NK-92 treated with Interleukin-12 subunit alpha and Interleukin-12 subunit beta, amount 100 ng/mL, for 24 hours (cell line): ENCODE data around the gene JOSD2.

Experiments
- DNase-seq: peaks from one replicate; lab custom pipeline; 2025; lab: John Stamatoyannopoulos, UW

The JOSD2 gene

DNA sequence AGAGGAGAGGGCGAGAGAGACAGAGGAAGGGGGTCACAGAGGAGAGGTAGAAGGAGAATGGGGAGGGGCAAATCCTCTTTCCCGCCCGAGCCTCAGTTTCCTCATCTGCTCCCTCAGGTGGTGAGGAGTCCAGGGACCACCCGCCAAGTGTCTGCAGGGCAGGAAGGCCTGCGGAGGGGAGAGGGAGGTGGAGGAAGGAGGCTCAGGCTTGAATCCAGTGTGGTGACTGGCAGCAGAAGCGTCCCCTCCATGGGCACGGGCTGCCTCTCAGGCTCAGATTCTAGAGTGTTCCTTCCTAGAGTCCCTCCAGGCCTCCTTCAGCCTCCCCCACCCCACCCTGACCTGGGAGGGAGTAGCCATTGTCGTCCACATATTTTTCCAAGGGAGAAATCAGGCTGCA lies 17.8 kb downstream of the JOSD2 start:
- no peak for DNase-seq

DNA sequence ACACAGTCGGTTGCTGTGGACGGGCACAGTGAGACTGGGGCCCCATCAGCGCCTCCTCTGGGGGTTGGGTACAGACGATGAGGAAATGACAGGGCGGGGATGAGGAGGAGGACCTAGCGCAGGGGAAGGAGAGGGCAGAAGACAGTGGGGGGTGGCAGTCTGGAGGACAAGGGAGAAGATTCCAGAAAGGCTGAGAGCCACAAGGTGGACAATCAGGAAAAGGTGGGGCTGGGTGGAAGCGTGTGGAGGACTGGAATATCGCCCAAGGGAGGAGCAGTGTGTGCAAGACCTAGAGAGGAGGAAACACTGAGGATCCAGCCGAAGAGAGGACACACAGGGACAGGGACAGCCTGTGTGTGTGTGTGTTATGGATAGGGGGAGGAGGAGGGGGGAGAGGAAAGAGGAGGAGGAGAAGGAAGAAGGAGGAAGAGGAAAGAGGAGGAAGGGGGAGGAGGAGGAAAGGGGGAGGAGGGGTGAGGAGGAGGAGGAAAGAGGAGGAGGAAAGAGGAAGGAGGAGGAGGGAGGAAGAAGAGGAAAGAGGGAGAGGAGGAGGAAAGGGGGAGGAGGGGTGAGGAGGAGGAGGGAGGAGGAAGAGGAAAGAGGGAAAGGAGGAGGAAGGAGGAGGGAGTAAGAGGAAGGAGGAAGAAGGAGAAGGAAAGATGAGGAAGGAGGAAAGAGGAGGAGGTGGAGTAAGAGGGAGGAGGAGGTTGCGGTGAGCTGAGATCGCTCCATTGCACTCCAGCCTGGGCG lies 18.5 kb downstream of the JOSD2 start:
- DNase-seq = no peak

DNA sequence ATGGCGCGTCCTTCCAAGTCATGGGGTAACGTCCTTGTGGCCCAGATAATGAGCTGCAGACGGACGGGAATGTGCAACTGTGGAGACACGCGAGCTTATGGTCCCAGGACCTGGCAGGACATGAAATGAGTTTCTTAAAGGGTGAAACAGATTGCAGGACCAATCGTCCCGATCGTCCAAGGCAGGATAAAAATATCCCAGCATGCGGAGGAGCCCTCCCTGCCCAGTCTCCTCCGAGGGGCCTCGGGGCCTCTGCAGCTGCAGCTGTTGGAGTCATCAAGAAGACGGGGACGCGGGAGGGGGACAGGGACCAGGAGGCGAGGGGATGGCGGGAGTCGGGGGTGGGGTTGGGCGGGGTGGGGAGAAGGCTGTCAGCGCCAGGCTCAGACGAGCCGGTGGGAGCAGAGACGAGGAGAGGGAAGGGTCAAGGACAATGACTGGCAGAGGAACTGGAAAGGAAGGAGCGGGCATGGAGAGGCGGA lies 20.0 kb downstream of the JOSD2 start:
- DNase-seq = no peak

DNA sequence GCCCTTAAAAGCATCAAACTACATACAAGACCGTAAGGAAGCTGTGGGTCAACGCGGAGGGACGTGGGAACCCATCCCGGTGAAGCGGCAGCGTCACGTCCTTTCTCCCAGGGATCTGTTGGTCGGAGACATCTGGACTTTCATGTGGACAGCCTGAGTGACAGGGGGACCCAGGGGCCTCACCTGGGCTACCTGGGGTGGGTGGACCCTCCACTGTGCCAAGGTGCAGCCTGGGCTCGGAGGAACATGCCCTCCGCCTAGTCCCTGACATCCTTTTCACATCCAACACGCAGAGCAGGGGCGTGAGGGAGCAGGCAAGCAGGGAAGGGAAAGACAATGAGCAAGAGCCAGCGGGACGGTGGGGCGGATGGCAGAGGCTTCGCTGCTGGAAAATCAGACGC lies 20.6 kb downstream of the JOSD2 start:
- DNase-seq = no peak

DNA sequence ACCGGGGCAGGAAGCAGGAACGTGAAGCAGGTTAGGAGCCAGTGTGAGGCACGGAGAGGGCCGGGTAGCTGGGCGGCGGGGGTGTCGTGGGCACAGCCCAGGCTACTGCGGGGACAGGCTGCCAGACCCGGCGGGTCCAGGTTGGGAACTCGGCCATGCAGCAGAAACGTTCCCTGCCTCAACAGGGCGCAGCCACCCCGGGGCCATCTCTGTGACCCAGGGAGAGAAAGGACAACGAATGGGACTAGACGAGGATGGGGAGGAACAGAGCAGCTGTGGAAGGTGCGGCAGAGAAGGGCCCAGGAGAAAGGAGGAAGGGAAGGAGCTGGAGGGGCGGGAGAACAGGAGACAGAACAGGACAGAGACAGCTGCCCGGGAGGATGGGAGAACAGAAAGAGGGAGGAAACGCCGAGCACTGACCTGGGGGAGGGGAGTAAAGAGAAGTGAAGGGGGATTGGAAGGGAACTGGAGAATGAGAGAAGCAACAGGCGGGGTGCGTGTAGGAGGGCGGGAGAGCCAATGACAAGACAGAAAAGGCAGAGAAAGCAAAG lies 21.5 kb downstream of the JOSD2 start:
- DNase-seq = no peak

DNA sequence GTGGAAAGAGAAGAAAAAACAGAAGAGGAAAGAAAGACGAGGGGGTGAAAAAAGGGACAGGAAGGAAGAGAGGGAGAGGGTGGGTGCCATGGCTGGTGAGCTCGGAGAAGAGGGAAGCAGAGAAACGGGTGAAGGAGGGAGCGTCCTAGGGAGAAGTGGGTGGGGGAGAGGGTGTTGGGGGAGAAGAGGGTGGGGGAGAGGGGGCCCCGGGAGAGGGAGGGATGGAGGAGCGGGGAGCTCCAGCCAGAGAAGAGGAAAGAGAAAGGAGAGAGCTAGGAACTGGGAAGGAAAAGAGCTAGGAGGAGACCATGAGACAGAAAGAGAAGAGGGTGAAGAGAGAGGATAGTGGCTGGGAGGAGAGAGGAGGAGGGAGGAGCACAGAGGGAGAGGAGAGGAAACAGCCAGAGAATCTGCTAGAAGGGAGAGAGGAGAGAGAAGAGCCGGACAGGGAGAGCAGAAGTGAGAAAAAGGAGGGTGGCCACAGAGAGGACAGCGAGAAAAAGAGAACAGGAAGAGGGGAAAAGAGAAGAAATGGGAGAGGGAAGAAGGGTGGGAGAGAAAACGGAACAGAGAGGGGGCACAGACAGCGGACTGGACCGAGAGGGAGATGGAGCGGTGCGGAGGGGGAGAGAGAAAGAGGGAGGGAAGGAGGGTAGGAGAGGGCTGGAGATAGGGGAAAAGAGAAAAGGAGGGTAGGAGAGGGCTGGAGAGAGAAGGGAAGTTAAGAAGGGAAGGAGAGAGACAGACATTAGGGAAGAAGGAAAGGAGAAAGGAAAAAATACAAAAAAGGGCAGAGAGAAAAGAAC lies 22.4 kb downstream of the JOSD2 start:
- DNase-seq = no peak

DNA sequence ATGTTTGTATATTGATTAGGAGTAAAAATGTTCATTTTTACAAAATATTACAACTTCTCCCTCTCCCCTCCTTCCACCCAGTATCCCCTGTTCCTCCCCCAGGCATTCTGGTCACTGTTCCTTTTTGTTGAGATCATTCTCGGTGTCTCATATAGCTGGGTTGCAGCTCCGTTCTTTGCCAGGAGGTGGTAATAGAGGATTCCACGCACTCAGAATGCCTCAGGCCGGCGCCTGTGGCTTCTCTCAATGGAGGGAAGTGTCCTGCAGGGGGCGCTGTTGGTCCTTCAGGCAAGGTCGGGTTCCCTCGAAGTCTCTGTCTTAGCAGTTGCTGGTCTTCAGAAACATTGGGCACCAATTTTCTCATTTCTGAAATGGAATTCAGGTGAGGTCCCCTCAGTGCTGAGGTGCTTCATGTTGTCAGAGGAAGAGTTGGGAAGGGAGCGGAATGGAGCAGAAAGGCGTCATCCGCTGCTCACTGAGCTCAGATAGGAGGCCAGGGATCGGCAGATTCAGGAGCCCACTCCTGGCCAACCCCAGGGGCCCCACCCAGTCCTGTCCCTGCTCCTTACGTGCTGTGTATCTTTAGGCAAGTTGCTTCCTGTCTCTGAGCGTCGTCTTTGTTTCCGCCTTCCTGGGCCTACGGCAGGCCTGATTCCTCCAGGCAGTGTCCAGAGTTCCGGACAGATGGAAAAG lies 24.0 kb downstream of the JOSD2 start:
- no peak for DNase-seq

DNA sequence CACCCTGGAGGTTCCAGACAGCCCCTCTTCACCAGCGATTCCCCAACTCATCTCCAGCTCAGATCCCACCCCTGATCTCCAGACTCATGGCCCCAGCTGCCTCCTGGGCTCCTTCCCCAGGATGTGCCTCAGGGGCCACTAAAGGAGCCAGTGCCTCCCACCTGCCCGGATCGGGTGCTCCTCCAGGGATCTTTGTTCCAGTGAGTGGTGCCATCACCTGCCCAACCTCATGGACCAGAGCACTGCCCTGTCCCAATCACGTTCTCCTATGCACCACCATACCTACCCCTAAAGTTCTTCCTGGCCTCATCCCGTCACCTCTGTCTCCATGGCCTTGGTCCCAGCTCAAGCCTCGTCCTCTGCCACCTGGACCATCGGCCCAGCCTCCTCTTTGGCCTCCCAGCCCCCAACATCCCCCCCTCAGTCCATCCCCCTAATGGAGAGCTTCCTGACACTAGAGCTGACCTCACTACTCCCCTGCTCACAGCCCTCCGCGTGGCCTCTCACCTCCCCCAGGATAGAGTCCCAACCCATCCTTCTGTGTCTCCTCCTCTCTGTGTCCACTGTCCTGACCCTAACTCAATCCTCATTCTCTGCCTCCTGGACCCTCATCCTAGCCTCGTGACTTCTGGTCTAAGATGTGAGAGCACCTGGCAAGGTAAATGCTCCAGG lies 25.6 kb downstream of the JOSD2 start:
- no peak for DNase-seq

DNA sequence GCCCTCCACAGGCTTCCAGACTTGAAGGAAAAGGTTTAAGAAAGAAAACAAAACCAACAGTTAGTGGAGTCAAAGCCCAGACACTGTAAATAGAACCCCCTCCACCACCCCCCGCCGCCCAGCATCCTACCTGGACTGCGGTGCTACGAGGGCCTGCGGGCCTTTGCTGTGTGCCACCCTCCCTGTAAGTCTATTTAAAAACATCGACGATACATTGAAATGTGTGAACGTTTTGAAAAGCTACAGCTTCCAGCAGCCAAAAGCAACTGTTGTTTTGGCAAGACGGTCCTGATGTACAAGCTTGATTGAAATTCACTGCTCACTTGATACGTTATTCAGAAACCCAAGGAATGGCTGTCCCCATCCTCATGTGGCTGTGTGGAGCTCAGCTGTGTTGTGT lies 28.1 kb downstream of the JOSD2 start:
- DNase-seq = no peak

DNA sequence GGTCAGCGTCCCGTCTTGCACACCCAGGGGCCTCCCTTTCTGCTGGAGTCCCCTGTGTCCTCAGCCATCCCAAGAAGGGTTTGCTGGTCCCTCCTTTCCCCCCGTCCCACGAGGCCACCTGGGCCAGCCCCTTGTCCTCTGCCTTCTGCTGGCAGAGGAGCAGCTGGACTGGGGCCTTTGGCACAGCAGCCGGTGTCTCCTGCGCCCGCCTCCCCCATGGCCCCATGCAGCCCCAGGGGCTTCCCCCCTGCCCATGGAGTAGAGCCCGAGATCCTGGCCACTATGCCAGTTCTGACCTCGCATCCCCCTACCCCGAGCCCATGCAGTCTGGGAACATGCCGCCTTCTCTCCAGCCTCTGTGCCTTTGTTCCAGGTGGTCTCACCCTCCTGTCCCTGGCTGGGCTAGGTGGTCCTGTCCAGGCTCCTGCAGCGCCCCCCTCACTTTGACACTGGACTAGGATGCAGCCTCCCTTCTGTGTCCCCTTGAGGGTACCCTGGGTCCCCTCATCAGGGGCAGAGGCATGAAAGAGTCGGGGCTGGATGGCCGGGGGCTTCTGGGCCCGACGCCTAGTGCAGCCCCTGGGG lies 28.6 kb downstream of the JOSD2 start:
- DNase-seq = no peak

DNA sequence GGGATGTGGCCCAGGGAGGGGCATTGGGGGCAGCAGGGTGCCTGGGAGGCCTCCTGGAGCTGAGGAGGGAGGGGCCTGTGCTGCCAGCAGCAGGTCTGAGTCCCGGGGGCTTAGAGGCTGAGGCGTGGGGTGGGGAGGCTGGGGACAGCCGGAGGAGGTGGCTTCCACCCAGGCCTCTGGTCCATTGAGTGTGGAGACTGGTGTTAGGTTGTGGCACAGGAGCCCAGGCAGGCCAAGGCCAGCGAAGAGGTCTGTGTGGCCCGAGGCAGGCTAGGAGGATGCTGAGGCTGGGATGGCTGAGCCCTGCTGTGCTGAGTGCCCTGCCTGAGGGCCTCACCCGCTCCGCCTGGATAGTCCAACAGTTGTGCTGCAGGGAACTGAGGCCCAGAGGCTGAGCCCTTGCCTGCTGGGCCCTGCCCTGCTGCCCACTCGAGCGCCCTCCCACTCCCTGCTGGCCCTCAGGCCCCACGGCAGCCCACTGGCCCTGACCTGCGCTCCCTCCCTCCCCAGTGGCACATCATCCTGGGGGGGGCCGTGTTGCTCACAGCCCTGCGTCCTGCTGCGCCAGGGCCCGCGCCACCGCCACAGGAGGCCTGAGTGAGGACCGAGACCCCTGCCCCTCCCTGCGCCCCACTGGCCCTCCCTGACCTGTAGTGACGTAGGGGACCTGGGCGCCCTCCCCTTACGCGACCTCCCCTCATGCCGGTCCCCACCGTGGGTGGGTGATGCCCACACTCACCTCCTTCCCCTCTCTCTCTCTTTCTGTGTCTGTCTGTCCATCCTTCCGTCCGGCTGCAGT lies 29.4 kb downstream of the JOSD2 start:
- DNase-seq = no peak

DNA sequence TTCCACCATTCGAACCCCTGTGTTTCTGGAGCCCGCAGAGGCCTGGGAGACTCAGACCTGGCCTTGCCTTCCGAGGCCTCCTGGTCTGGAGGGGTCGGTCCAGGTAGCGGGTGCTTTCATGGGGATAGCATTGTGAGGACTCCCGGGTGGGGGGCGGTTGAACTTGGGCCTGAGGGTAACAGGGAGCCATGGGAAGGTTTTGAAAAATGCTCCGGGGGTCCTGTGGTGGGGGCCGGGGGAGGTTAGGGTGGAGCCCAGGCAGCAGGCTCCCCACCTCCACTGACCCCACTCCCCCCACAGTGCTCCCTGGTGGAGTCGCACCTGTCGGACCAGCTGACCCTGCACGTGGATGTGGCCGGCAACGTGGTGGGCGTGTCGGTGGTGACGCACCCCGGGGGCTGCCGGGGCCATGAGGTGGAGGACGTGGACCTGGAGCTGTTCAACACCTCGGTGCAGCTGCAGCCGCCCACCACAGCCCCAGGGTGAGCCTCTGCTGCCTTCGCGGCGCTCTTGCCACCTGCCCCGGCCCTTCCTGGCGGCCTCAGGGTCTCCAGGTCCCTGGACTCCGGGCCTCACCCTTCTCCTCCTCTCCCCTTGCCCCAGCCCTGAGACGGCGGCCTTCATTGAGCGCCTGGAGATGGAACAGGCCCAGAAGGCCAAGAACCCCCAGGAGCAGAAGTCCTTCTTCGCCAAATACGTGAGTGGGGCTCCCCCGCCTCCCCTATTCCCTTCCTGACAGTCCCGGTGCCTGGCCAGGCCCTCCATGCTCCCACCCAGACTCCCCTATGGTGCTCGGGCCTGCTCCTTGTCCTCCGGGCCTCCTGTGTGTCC lies 30.5 kb downstream of the JOSD2 start:
- DNase-seq = no peak

DNA sequence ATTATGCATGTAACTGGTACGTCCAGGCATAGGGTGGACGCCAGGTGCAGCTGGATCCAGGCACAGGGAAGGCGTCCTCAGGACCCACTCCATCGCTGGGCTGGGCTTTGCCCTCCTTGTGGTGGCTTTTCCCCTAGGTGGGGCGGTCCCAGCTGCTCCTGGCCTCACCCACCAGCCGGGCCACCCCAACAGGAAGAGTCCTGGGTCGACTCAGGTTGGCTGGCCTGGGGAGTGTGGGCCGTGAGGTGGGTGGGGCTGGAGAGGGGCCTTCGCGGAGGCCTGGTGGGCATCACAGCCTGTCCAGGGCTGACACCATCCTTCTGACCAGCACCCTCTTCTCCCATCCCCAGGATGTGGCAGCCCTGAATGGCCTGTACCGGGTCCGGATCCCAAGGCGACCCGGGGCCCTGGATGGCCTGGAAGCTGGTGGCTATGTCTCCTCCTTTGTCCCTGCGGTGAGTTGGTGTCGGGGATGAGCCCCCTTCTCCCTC lies 31.2 kb downstream of the JOSD2 start:
- DNase-seq = no peak

DNA sequence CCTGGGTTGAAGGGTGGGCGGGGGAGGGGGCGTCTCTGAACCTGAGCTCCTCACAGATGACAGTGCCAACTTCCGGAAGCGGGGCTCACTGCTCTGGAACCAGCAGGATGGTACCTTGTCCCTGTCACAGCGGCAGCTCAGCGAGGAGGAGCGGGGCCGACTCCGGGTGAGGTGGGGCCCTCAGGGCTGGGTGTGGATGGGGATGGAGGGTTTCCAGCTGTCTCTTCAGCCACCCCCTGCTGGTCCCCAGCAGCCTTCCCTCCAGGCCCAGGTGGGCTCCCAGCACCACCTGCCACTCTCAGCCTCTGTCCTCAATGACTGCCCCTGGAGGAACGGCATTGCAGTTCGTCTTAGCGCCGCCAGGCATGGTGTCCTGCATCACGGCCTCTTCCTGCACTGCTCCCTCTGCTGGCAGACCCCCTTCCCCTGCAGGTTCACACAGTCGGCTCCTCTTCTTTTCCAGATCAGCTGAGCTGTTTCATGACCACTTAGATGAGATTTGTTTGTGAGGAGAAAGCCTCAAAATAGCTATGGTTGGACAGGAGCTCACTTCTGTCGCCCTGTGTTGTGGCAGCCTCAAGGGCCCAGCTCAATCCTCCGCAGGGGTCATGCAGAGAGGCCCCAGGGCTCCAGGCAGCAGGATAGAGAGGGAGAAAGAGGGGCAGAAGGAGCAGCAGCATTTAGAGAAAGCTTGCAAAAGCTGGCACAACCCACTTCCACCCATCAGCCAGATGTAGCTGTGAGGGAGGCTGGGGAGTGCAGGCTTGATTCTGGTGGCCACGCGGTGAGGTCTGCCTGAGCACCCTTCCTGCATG lies 31.9 kb downstream of the JOSD2 start:
- DNase-seq = no peak

DNA sequence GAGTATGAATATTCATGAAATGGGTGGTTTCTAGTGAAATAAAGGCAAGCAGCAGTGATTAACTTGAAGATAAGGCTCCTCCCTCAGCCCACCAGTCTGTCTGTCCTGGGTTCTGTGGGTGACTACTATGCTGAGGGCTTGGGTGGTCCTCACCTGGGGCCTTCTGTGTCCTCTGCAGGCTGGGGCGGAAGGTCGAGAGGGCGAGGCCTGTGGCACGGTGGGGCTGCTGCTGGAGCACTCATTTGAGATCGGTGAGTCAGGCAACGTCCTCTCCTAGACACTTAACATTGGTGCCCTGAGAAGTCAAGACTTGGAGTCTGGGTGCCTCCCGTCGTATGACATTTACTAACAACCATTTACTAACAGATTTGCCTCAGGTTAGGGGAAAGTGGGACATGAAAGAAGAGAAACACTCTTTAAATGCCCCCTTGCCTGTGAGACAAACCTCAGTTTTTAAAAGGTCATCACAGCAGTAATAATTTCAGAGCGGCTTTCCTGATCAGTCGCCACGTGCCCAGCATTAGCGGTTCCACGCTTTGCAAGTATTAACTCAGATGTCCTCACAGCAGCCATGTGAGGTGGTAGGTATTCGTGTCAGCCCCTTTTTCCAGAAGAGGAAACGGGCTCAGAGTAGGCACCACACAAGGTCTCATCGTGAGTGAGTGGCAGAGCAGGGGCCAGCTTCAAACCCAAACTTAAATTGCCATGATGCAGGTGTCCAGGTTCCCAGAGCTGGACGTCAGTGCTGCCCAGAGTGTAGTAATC lies 33.1 kb downstream of the JOSD2 start:
- no peak for DNase-seq

DNA sequence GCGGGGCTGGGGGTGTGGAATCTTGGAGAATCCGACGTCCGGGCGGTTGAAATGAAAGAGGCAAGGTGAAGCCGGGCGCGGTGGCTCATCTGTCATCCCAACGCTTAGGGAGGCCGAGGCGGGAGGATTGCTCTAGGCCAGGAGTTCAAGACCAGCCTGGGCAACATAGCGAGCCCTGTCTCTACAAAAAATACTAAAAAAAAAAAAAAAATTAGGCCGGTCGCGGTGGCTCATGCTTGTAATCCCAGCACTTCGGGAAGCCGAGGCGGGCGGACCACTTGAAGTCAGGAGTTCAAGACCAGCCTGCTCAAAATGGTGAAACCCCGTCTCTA lies 34.1 kb downstream of the JOSD2 start:
- no peak for DNase-seq

DNA sequence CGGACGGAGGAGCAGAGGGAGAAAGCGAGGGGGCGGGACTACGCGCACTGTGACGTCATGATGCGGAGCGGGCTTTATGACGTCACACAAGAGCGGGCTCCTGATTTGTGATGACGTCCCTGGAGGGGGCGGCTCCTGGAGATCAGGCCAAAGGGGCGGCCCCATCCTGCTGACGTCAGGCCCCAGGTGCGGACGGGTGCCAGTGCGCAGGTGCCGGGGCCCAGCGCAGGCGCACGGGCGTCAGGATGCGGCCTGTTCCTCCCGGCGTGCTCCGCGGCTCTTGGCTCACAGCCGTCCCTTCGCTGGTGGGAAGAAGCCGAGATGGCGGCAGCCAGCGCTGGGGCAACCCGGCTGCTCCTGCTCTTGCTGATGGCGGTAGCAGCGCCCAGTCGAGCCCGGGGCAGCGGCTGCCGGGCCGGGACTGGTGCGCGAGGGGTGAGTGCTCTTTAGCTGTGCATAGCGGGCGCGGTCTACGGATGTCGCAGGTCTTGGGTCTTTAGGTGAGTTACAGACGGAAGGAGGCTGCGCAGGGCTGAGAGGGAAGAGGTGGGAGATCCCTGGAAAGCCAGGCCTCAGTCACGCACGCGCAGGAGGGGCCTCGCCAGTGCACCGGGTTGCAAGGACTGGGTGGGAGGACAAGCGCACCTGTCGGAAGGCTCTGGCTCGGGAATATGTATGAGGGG lies 34.6 kb downstream of the JOSD2 start, which contains the start of the genes EMC10 and GARIN5A:
EMC10 (plus strand) TSS at position 284 of the 683 bp plus-strand sequence; CDS start at position 322, 38 bp downstream.
GARIN5A (minus strand) TSS at position 625 of the 683 bp plus-strand sequence; CDS start at position 165, 460 bp downstream.
- no peak for DNase-seq
